Caco-2 (cell line): Measurements from ENCODE around the gene PSMA1. TPM values are rescaled to one million over a fixed set of nuclear protein-coding genes. Genes with fewer than 3 reads are reported as not detected.

Experiments
- BruUV-seq: library from RNA; stranded (reverse); fragments of 400-500 nt; replicated peaks from 2 replicates; lab custom pipeline; 2021; lab: Mats Ljungman, UMichigan
- CTCF ChIA-PET: fragments of 300-600 bp; sonication (Branson Sonifier 250); formaldehyde crosslinking; loops from one replicate; lab custom pipeline; 2022; ENCODE audit warnings: antibody characterized with exemption; lab: Charles Lee
- POLR2A ChIA-PET: fragments of 300-600 bp; sonication (Branson Sonifier 250); formaldehyde crosslinking; loops from one replicate; lab custom pipeline; 2022; ENCODE audit warnings: antibody characterized with exemption; lab: Charles Lee
- DNase-seq, 2 experiments: peaks; one replicate each; pipeline versions ENCODE4 v3.0.0 to v3.0.0-alpha.2; 2020 to 2022
- H3K27me3 ChIP-seq: replicated peaks from 2 replicates; pipeline ENCODE4 v1.6.0; 2011; ENCODE audit warnings: low read length; ENCODE audit not compliant: control insufficient read depth, insufficient read depth
- H3K36me3 ChIP-seq: 2 replicates; pipeline ENCODE4 v1.5.1; 2011; ENCODE audit warnings: low read length; ENCODE audit not compliant: control insufficient read depth, insufficient read depth
- H3K4me1 ChIP-seq: fragments of 250-450 bp; sonication (Bioruptor Pico); 2 replicates; pipeline ENCODE4 v1.5.1; 2020; ENCODE audit warnings: mild to moderate bottlenecking
- H3K4me3 ChIP-seq: 2 replicates; pipeline ENCODE4 v1.5.1; 2011; ENCODE audit warnings: low read depth, mild to moderate bottlenecking, control low read depth, low read length
- H3K9me3 ChIP-seq: fragments of 250-450 bp; sonication (Bioruptor Pico); 2 replicates; pipeline ENCODE4 v1.5.1; 2020; ENCODE audit warnings: mild to moderate bottlenecking, moderate library complexity
- H3K27ac Mint-ChIP-seq: one replicate; pipeline ENCODE4 v1.8.0; 2022; ENCODE audit warnings: mixed read lengths; ENCODE audit not compliant: unreplicated experiment
- H3K27me3 Mint-ChIP-seq: one replicate; pipeline ENCODE4 v1.8.0; 2022; ENCODE audit warnings: mixed read lengths; ENCODE audit not compliant: insufficient read depth, unreplicated experiment
- H3K36me3 Mint-ChIP-seq: one replicate; pipeline ENCODE4 v1.8.0; 2022; ENCODE audit warnings: mild to moderate bottlenecking, mixed read lengths; ENCODE audit not compliant: insufficient read depth, unreplicated experiment
- H3K4me1 Mint-ChIP-seq: one replicate; pipeline ENCODE4 v1.8.0; 2022; ENCODE audit warnings: low read depth, mixed read lengths; ENCODE audit not compliant: unreplicated experiment
- H3K4me3 Mint-ChIP-seq: one replicate; pipeline ENCODE4 v1.8.0; 2022; ENCODE audit warnings: mild to moderate bottlenecking, moderate library complexity, mixed read lengths; ENCODE audit not compliant: unreplicated experiment
- H3K9me3 Mint-ChIP-seq: one replicate; pipeline ENCODE4 v1.8.0; 2022; ENCODE audit warnings: mixed read lengths; ENCODE audit not compliant: unreplicated experiment
- CTCF ChIP-seq, 2 experiments: fragments of 200-600 bp in 1 of 2; IDR thresholded peaks; 1 replicate in 1 of 2; 2 replicates in 1 of 2; pipeline versions ENCODE4 v1.5.1 to v1.8.0; 2011 to 2022; ENCODE audit warnings: antibody characterized with exemption in 1 of 2, control low read depth in 1 of 2, inconsistent platforms in 1 of 2, low read depth in 1 of 2, low read length in 1 of 2, mild to moderate bottlenecking in 1 of 2, moderate library complexity in 1 of 2; ENCODE audit not compliant: insufficient read depth in 1 of 2, severe bottlenecking in 1 of 2, unreplicated experiment in 1 of 2
- intact Hi-C: fragments of 100-400 bp; cut with micrococcal nuclease; formaldehyde crosslinking; loops from one replicate; pipeline ENCODE4 v1.10.0; 2022; ENCODE audit not compliant: unreplicated experiment
- total RNA-seq: library from RNA; stranded (reverse); gene quantifications from 2 replicates; pipeline ENCODE4 v1.2.3, GENCODE V29; 2022

Gene PSMA1
- total RNA-seq, 1 experiment from 2014 or later, result 194 TPM

GRCh38 chr11:14544611-14545010, 24.4 kb upstream of the PSMA1 start:
- H3K4me3 Mint-ChIP-seq, result no peak overlapping the region
- Histone ChIP-seq H3K9me3 (no peaks in the 10 kb centered on the region), H3K4me3 (no peak overlapping the region), H3K36me3 (no peaks in the 10 kb centered on the region), H3K4me1 (no peaks in the 10 kb centered on the region), H3K27me3 (no peaks in the 10 kb centered on the region)
- no peak for DNase-seq
- intact Hi-C loops, result no loop called here
- H3K9me3 Mint-ChIP-seq, result no peaks in the 10 kb centered on the region
- TF ChIP-seq CTCF (IDR thresholded peaks at IDR 0.05; ENCODE audit: insufficient read depth in 1 of 2, low read depth in 1 of 2, low read length in 1 of 2, severe bottlenecking in 1 of 2, unreplicated experiment in 1 of 2), result no peak
- H3K4me1 Mint-ChIP-seq, result no peaks in the 10 kb centered on the region
- H3K36me3 Mint-ChIP-seq, result no peaks in the 10 kb centered on the region
- POLR2A ChIA-PET, result no interaction called here
- no peaks in the 10 kb centered on the region for H3K27me3 Mint-ChIP-seq
- CTCF ChIA-PET, result no interaction called here
- no TSS peak for BruUV-seq
- no peak overlapping the region for H3K27ac Mint-ChIP-seq

- no TSS peak for BruUV-seq
- intact Hi-C loops, result no loop called here
- Histone ChIP-seq H3K36me3 (no peaks in the 10 kb centered on the region), H3K27me3 (no peaks in the 10 kb centered on the region), H3K4me1 (no peaks in the 10 kb centered on the region), H3K4me3 (no peak overlapping the region), H3K9me3 (no peaks in the 10 kb centered on the region)
- no peaks in the 10 kb centered on the region for H3K27me3 Mint-ChIP-seq
- no peak overlapping the region for H3K27ac Mint-ChIP-seq
- CTCF ChIA-PET, result no interaction called here
- H3K4me3 Mint-ChIP-seq, result no peak overlapping the region
- H3K9me3 Mint-ChIP-seq, result no peaks in the 10 kb centered on the region
- DNase-seq, result no peak
- no peak for TF ChIP-seq CTCF (IDR thresholded peaks at IDR 0.05; ENCODE audit: insufficient read depth in 1 of 2, low read depth in 1 of 2, low read length in 1 of 2, severe bottlenecking in 1 of 2, unreplicated experiment in 1 of 2)
- H3K4me1 Mint-ChIP-seq, result no peaks in the 10 kb centered on the region
- POLR2A ChIA-PET, result interaction anchor here (0.5 kb wide), 1 partner anchor 23 kb away, joined by 3 read pairs; the partner anchor contains the start of gene PSMA1
- H3K36me3 Mint-ChIP-seq, result no peaks in the 10 kb centered on the region
These were observed 23.1 kb upstream of the PSMA1 start for GRCh38 chr11:14543260-14543659.

- no peaks in the 10 kb centered on the region for H3K4me1 Mint-ChIP-seq
- no peaks in the 10 kb centered on the region for H3K4me1 ChIP-seq
- no peaks in the 10 kb centered on the region for H3K9me3 ChIP-seq
- POLR2A ChIA-PET, result no interaction called here
- intact Hi-C loops, result no loop called here
- H3K36me3 ChIP-seq, result no peaks in the 10 kb centered on the region
- no peak for TF ChIP-seq CTCF (IDR thresholded peaks at IDR 0.05; ENCODE audit: insufficient read depth in 1 of 2, low read depth in 1 of 2, low read length in 1 of 2, severe bottlenecking in 1 of 2, unreplicated experiment in 1 of 2)
- H3K27me3 Mint-ChIP-seq, result no peaks in the 10 kb centered on the region
- no peak overlapping the region for H3K27ac Mint-ChIP-seq
- no peak overlapping the region for H3K4me3 Mint-ChIP-seq
- no TSS peak for BruUV-seq
- DNase-seq, result no peak
- no peaks in the 10 kb centered on the region for H3K9me3 Mint-ChIP-seq
- no peaks in the 10 kb centered on the region for H3K36me3 Mint-ChIP-seq
- H3K27me3 ChIP-seq, result no peaks in the 10 kb centered on the region
- CTCF ChIA-PET, result no interaction called here
- no peak overlapping the region for H3K4me3 ChIP-seq
These were observed 22.1 kb upstream of the PSMA1 start for GRCh38 chr11:14542324-14542723.
